Endodermal cell (in vitro differentiated cells): ENCODE results near the gene GSG1L. TPM values are rescaled to one million over a fixed set of nuclear protein-coding genes. Genes with fewer than 3 reads are reported as not detected.

Source experiments
- DNase-seq: peaks from one replicate; pipeline ENCODE4 v3.0.0-alpha.2; 2017
- H3K27ac ChIP-seq: 2 replicates; pipeline ENCODE4 v1.5.1; 2013; ENCODE audit warnings: mild to moderate bottlenecking, low read depth, low read length, moderate library complexity
- H3K27me3 ChIP-seq: 2 replicates; pipeline ENCODE4 v1.6.1; 2013; ENCODE audit warnings: mild to moderate bottlenecking, low read length, moderate library complexity; ENCODE audit not compliant: insufficient read depth, control insufficient read depth, poor library complexity, severe bottlenecking
- H3K36me3 ChIP-seq: 2 replicates; pipeline ENCODE4 v1.7.0; 2013; ENCODE audit warnings: mild to moderate bottlenecking, low read length, moderate library complexity; ENCODE audit not compliant: control insufficient read depth, insufficient read depth
- H3K4me1 ChIP-seq: one replicate; pipeline ENCODE4 v1.7.0; 2013; ENCODE audit warnings: low read length; ENCODE audit not compliant: control insufficient read depth, insufficient read depth
- H3K4me3 ChIP-seq: 2 replicates; pipeline ENCODE4 v1.5.1; 2013; ENCODE audit warnings: mild to moderate bottlenecking, low read length, moderate library complexity
- H3K9ac ChIP-seq: 2 replicates; pipeline ENCODE4 v1.6.1; 2013; ENCODE audit warnings: mild to moderate bottlenecking, low read length, moderate library complexity; ENCODE audit not compliant: poor library complexity, severe bottlenecking; ENCODE audit errors: extremely low read depth
- H3K9me3 ChIP-seq: 2 replicates; pipeline ENCODE4 v1.6.1; 2013; ENCODE audit warnings: mild to moderate bottlenecking, low read length, moderate library complexity; ENCODE audit not compliant: control insufficient read depth
- H3K27ac Mint-ChIP-seq: 2 replicates; pipeline ENCODE4 v1.8.0; 2020; ENCODE audit warnings: mixed read lengths
- H3K27me3 Mint-ChIP-seq: 2 replicates; pipeline ENCODE4 v1.8.0; 2021; ENCODE audit warnings: mild to moderate bottlenecking, mixed read lengths; ENCODE audit not compliant: insufficient read depth
- H3K36me3 Mint-ChIP-seq: 2 replicates; pipeline ENCODE4 v1.8.0; 2020; ENCODE audit warnings: low read depth, mixed read lengths
- H3K4me1 Mint-ChIP-seq: 2 replicates; pipeline ENCODE4 v1.8.0; 2020; ENCODE audit warnings: mixed read lengths
- H3K4me3 Mint-ChIP-seq: 2 replicates; pipeline ENCODE4 v1.8.0; 2020; ENCODE audit warnings: mild to moderate bottlenecking, moderate library complexity, mixed read lengths
- H3K9me3 Mint-ChIP-seq: 2 replicates; pipeline ENCODE4 v1.8.0; 2020; ENCODE audit warnings: mild to moderate bottlenecking, mixed read lengths
- WGBS, 2 experiments: methylation state at CpG; one replicate each; pipeline versions ENCODE4 v1.1.5 to v1.1.7; 2013; ENCODE audit warnings: missing lambda C conversion rate in 2 of 2, mixed read lengths in 1 of 2; ENCODE audit not compliant: insufficient coverage in 1 of 2, insufficient read length in 1 of 2; 5-methylcytosine and 5-hydroxymethylcytosine counted together
- total RNA-seq, 2 donors: library from RNA; stranded (reverse); fragmentation: NEBNext Ultra II Directional in 1 of 2; extraction: Animal tissue kit (Norgen Biotek cat#: 25700) in 1 of 2; gene quantifications; 2 replicates in 1 of 2; 3 replicates in 1 of 2; pipeline ENCODE4 v1.2.1, GENCODE V29; 2021
- TF ChIP-seq, protein P1 (sequence below): fragments of 200-600 bp; sonication (generic); conservative IDR thresholded peaks from 2 replicates; pipeline ENCODE4 v1.5.0; 2021; ENCODE audit warnings: antibody characterized with exemption, mild to moderate bottlenecking

Gene GSG1L
- total RNA-seq, 2 donors from 2014 or later, result 0.24 TPM; not detected in 1

DNA sequence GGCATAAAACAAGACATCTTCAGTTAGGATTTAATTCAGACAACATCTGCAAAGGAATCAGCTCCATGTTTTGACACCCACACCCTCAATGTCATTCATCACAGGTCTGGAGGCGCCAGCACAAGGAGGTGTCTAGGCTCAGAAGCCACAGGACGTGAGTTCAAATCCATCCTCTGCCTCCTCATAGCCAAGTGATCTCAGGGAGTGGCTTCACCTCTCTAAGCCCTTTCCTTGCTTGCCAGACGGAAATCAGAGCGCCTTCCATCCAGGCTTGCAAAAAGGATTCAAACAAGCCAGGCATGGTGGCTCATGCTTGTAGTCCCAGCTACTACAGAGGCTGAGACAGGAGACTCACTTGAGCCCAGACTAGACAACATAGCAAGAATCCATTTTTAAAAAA is 84.6 kb downstream of the GSG1L start:
- Mint-ChIP-seq H3K36me3 (no peaks in the 10 kb centered on the region), H3K4me3 (no peak overlapping the region), H3K4me1 (no peaks in the 10 kb centered on the region), H3K9me3 (peaks cover 3% of the 10 kb centered on the region), H3K27me3 (peaks cover 16% of the 10 kb centered on the region), H3K27ac (no peak overlapping the region)
- peaks cover 7% of the 10 kb centered on the region for H3K27me3 ChIP-seq
- no peak overlapping the region for H3K9ac ChIP-seq
- no peak for DNase-seq
- no peaks in the 10 kb centered on the region for H3K4me1 ChIP-seq
- no peak overlapping the region for H3K27ac ChIP-seq
- TF ChIP-seq, protein P1, sequence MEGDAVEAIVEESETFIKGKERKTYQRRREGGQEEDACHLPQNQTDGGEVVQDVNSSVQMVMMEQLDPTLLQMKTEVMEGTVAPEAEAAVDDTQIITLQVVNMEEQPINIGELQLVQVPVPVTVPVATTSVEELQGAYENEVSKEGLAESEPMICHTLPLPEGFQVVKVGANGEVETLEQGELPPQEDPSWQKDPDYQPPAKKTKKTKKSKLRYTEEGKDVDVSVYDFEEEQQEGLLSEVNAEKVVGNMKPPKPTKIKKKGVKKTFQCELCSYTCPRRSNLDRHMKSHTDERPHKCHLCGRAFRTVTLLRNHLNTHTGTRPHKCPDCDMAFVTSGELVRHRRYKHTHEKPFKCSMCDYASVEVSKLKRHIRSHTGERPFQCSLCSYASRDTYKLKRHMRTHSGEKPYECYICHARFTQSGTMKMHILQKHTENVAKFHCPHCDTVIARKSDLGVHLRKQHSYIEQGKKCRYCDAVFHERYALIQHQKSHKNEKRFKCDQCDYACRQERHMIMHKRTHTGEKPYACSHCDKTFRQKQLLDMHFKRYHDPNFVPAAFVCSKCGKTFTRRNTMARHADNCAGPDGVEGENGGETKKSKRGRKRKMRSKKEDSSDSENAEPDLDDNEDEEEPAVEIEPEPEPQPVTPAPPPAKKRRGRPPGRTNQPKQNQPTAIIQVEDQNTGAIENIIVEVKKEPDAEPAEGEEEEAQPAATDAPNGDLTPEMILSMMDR, result no peak
- no peak overlapping the region for H3K4me3 ChIP-seq
- 79 to 88% methylated on average over 4 of the region's 4 CpGs for WGBS, 2 experiments
- no peaks in the 10 kb centered on the region for H3K9me3 ChIP-seq
- no peaks in the 10 kb centered on the region for H3K36me3 ChIP-seq

DNA sequence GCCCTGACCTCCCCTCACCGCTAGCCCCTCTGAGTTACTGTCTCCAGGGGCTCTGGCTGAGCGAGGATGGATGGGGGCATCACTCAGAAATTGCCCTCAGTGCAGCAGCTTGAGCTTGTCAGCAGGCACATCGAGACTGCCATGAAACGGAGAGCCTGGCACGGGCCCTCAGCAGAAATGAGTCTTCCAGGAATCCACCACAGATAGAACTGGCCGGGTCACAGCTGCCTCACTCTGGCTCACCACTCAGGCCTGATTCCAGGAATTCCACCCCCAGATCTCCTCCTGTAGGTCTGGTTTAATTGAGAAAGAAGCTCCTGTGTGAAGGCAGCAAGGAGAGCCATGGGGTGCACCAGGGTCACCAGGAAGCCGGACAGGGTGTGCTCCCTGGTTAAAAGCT is 85.5 kb downstream of the GSG1L start:
- H3K36me3 Mint-ChIP-seq, result no peaks in the 10 kb centered on the region
- H3K9ac ChIP-seq, result no peak overlapping the region
- DNase-seq, result no peak
- WGBS, 2 experiments, result 85 to 90% methylated on average over 5 to 7 of the region's 7 CpGs
- H3K27ac ChIP-seq, result no peak overlapping the region
- H3K4me1 ChIP-seq, result no peaks in the 10 kb centered on the region
- no peaks in the 10 kb centered on the region for H3K4me1 Mint-ChIP-seq
- no peak overlapping the region for H3K27ac Mint-ChIP-seq
- peaks cover 16% of the 10 kb centered on the region for H3K27me3 Mint-ChIP-seq
- H3K9me3 ChIP-seq, result no peaks in the 10 kb centered on the region
- H3K9me3 Mint-ChIP-seq, result peaks cover 3% of the 10 kb centered on the region
- H3K4me3 Mint-ChIP-seq, result no peak overlapping the region
- H3K36me3 ChIP-seq, result no peaks in the 10 kb centered on the region
- TF ChIP-seq, protein P1, result no peak
- no peak overlapping the region for H3K4me3 ChIP-seq
- peaks cover 7% of the 10 kb centered on the region for H3K27me3 ChIP-seq

DNA sequence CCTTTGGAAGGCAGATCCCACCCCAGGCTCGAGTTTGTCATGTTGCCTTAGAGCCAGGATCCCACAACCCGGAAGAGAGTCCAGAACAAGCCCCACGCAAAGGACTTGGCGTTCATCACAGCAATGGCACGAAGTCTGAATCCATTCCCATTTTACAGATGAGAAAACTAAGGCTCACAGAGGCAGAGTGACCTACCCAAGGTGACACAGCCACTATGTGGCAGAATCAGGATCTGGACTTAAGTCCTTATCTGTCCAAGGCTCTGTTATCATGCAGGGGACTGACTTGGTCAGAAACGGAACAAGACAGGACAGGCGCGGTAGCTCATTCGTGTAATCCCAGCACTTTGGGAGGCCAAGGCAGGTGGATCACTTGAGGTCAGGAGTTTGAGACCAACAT is 86.5 kb downstream of the GSG1L start:
- H3K4me3 Mint-ChIP-seq, result no peak overlapping the region
- no peaks in the 10 kb centered on the region for H3K4me1 Mint-ChIP-seq
- H3K36me3 Mint-ChIP-seq, result no peaks in the 10 kb centered on the region
- no peaks in the 10 kb centered on the region for H3K9me3 ChIP-seq
- H3K27ac Mint-ChIP-seq, result no peak overlapping the region
- no peaks in the 10 kb centered on the region for H3K9me3 Mint-ChIP-seq
- H3K4me1 ChIP-seq, result no peaks in the 10 kb centered on the region
- WGBS, 2 experiments, result 88 to 91% methylated on average over 8 to 9 of the region's 9 CpGs
- TF ChIP-seq, protein P1, result no peak
- H3K4me3 ChIP-seq, result no peak overlapping the region
- no peak overlapping the region for H3K9ac ChIP-seq
- H3K27ac ChIP-seq, result no peak overlapping the region
- no peak for DNase-seq
- peaks cover 7% of the 10 kb centered on the region for H3K27me3 ChIP-seq
- no peaks in the 10 kb centered on the region for H3K36me3 ChIP-seq
- H3K27me3 Mint-ChIP-seq, result peaks cover 16% of the 10 kb centered on the region
